PC-9 (cell line): ENCODE measurements around the gene BCO1. TPM values are rescaled to one million over a fixed set of nuclear protein-coding genes. Genes with fewer than 3 reads are reported as not detected.

ENCODE experiments used
- BruUV-seq: library from RNA; stranded (reverse); fragments of 400-500 nt; replicated peaks from 2 replicates; lab custom pipeline; 2021; lab: Mats Ljungman, UMichigan
- CTCF ChIA-PET: fragments of 300-600 bp; sonication (Branson Sonifier 250); formaldehyde crosslinking; loops from one replicate; lab custom pipeline; 2022; ENCODE audit warnings: antibody characterized with exemption; lab: Charles Lee
- POLR2A ChIA-PET: fragments of 300-600 bp; sonication (Branson Sonifier 250); formaldehyde crosslinking; loops from one replicate; lab custom pipeline; 2022; ENCODE audit warnings: antibody characterized with exemption; ENCODE audit not compliant: unreplicated experiment; lab: Charles Lee
- DNase-seq, 2 experiments: peaks; one replicate each; pipeline versions ENCODE4 v3.0.0 to v3.0.0-alpha.2; 2015 to 2022; ENCODE audit warnings: mixed read lengths in 1 of 2
- H2AFZ ChIP-seq: fragments of 200-600 bp; sonication (generic); 2 replicates; pipeline ENCODE4 v1.8.1; 2017; ENCODE audit warnings: antibody characterized with exemption
- H3F3A ChIP-seq: fragments of 200-600 bp; sonication (generic); 2 replicates; pipeline ENCODE4 v1.8.1; 2017; ENCODE audit warnings: antibody characterized with exemption, mild to moderate bottlenecking, low read depth; ENCODE audit not compliant: insufficient read depth
- H3K27ac ChIP-seq: fragments of 200-600 bp; sonication (generic); 2 replicates; pipeline ENCODE4 v1.6.1; 2016; ENCODE audit warnings: mixed run types
- H3K27me3 ChIP-seq: fragments of 200-600 bp; sonication (generic); 2 replicates; pipeline ENCODE4 v1.6.1; 2016; ENCODE audit warnings: low read depth, mixed run types; ENCODE audit not compliant: insufficient read depth
- H3K36me3 ChIP-seq: fragments of 200-600 bp; sonication (generic); 2 replicates; pipeline ENCODE4 v1.6.1; 2016; ENCODE audit warnings: low read depth, mixed run types
- H3K4me1 ChIP-seq: fragments of 200-600 bp; sonication (generic); replicated peaks from 2 replicates; pipeline ENCODE4 v1.6.1; 2016; ENCODE audit warnings: mixed run types; ENCODE audit not compliant: insufficient read depth
- H3K4me2 ChIP-seq: fragments of 200-600 bp; sonication (generic); 2 replicates; pipeline ENCODE4 v1.6.1; 2017; ENCODE audit warnings: mixed run types
- H3K4me3 ChIP-seq: fragments of 200-600 bp; sonication (generic); 2 replicates; pipeline ENCODE4 v1.6.1; 2016; ENCODE audit warnings: mixed run types
- H3K79me2 ChIP-seq: fragments of 200-600 bp; sonication (generic); 2 replicates; pipeline ENCODE4 v1.6.1; 2017; ENCODE audit warnings: low read depth, mixed run types
- H3K9me2 ChIP-seq: fragments of 200-600 bp; sonication (generic); 2 replicates; pipeline ENCODE4 v1.8.1; 2017; ENCODE audit warnings: mild to moderate bottlenecking; ENCODE audit not compliant: insufficient read depth
- H3K9me3 ChIP-seq: fragments of 200-600 bp; sonication (generic); 2 replicates; pipeline ENCODE4 v1.8.1; 2016; ENCODE audit warnings: low read depth; ENCODE audit not compliant: insufficient read depth
- H4K20me1 ChIP-seq: fragments of 200-600 bp; sonication (generic); 2 replicates; pipeline ENCODE4 v1.8.1; 2017; ENCODE audit not compliant: insufficient read depth
- CTCF ChIP-seq: fragments of 200-600 bp; sonication (generic); conservative IDR thresholded peaks from 2 replicates; pipeline ENCODE4 v1.6.1; 2017; ENCODE audit warnings: mixed run types, antibody characterized with exemption, mild to moderate bottlenecking, moderate library complexity
- EZH2 ChIP-seq: fragments of 200-600 bp; sonication (generic); IDR thresholded peaks from 2 replicates; pipeline ENCODE4 v1.8.0; 2017; ENCODE audit warnings: antibody characterized with exemption, low read depth
- intact Hi-C: fragments of 100-400 bp; cut with micrococcal nuclease; formaldehyde crosslinking; loops from one replicate; pipeline ENCODE4 v1.10.0; 2022; ENCODE audit not compliant: unreplicated experiment
- total RNA-seq: library from RNA; stranded (reverse); gene quantifications from 2 replicates; pipeline ENCODE4 v1.2.3, GENCODE V29; 2021

BCO1 gene
- total RNA-seq, 1 experiment from 2014 or later: 1.4 TPM

GRCh38 chr16:81263470-81264220 is 25.2 kb downstream of the BCO1 start:
- H3K27ac ChIP-seq: no peak overlapping the region
- H4K20me1 ChIP-seq: no peaks in the 10 kb centered on the region
- no peaks in the 10 kb centered on the region for H3K9me2 ChIP-seq
- no TSS peak for BruUV-seq
- H3K4me2 ChIP-seq: no peak overlapping the region
- no peaks in the 10 kb centered on the region for H3K36me3 ChIP-seq
- no peaks in the 10 kb centered on the region for H3K9me3 ChIP-seq
- no peak overlapping the region for H2AFZ ChIP-seq
- H3K4me3 ChIP-seq: no peak overlapping the region
- peaks cover 17% of the 10 kb centered on the region for H3K4me1 ChIP-seq
- CTCF ChIA-PET: interaction anchor here (0.7 kb wide), 2 partner anchors 226 to 282 kb away, joined by 4 to 8 read pairs; no protein-coding TSS in a partner anchor
- H3K27me3 ChIP-seq: no peaks in the 10 kb centered on the region
- peaks cover 17% of the 10 kb centered on the region; the same call in 1 of the 2 replicates for H3F3A ChIP-seq
- TF ChIP-seq EZH2: no peak
- peak; percentile 49 for TF ChIP-seq CTCF
- no peaks in the 10 kb centered on the region for H3K79me2 ChIP-seq
- POLR2A ChIA-PET: no interaction called here
- DNase-seq: no peak
- intact Hi-C loops: loop anchor here (5.0 to 10.0 kb wide), 2 partner anchors 94 to 471 kb away; no protein-coding TSS in a partner anchor

- no peak for TF ChIP-seq EZH2
- no peak for TF ChIP-seq CTCF
- Histone ChIP-seq H2AFZ (no peak overlapping the region), H3F3A (peaks cover 17% of the 10 kb centered on the region; the same call in 1 of the 2 replicates), H3K4me3 (no peak overlapping the region), H3K4me1 (peaks cover 17% of the 10 kb centered on the region), H3K9me3 (no peaks in the 10 kb centered on the region), H4K20me1 (no peaks in the 10 kb centered on the region), H3K27me3 (no peaks in the 10 kb centered on the region), H3K36me3 (no peaks in the 10 kb centered on the region), H3K4me2 (no peak overlapping the region), H3K9me2 (no peaks in the 10 kb centered on the region), H3K27ac (no peak overlapping the region), H3K79me2 (no peaks in the 10 kb centered on the region)
- ChIA-PET POLR2A (no interaction called here), CTCF (no interaction called here)
- no peak for DNase-seq
- intact Hi-C loops: loop anchor here (5.0 to 10.0 kb wide), 2 partner anchors 93 to 470 kb away; no protein-coding TSS in a partner anchor
- no TSS peak for BruUV-seq
Observed at GRCh38 chr16:81264386-81264785, 25.9 kb downstream of the BCO1 start.

- Histone ChIP-seq H3K4me3 (no peak overlapping the region), H3K9me2 (no peaks in the 10 kb centered on the region), H2AFZ (no peak overlapping the region), H4K20me1 (no peaks in the 10 kb centered on the region), H3K27ac (no peak overlapping the region), H3K4me1 (peaks cover 17% of the 10 kb centered on the region), H3K9me3 (no peaks in the 10 kb centered on the region), H3K4me2 (no peak overlapping the region), H3K79me2 (no peaks in the 10 kb centered on the region), H3K36me3 (no peaks in the 10 kb centered on the region), H3F3A (peaks cover 17% of the 10 kb centered on the region; the same call in 1 of the 2 replicates), H3K27me3 (no peaks in the 10 kb centered on the region)
- DNase-seq: no peak
- intact Hi-C loops: loop anchor here (10.0 kb wide), 1 partner anchor 470 kb away; no protein-coding TSS in a partner anchor
- ChIA-PET CTCF (no interaction called here), POLR2A (no interaction called here)
- BruUV-seq: no TSS peak
- TF ChIP-seq CTCF: no peak
- TF ChIP-seq EZH2: no peak
Observed at GRCh38 chr16:81265052-81265451, 26.6 kb downstream of the BCO1 start.
